Measurements from ENCODE around the gene DACT1.

DNA sequence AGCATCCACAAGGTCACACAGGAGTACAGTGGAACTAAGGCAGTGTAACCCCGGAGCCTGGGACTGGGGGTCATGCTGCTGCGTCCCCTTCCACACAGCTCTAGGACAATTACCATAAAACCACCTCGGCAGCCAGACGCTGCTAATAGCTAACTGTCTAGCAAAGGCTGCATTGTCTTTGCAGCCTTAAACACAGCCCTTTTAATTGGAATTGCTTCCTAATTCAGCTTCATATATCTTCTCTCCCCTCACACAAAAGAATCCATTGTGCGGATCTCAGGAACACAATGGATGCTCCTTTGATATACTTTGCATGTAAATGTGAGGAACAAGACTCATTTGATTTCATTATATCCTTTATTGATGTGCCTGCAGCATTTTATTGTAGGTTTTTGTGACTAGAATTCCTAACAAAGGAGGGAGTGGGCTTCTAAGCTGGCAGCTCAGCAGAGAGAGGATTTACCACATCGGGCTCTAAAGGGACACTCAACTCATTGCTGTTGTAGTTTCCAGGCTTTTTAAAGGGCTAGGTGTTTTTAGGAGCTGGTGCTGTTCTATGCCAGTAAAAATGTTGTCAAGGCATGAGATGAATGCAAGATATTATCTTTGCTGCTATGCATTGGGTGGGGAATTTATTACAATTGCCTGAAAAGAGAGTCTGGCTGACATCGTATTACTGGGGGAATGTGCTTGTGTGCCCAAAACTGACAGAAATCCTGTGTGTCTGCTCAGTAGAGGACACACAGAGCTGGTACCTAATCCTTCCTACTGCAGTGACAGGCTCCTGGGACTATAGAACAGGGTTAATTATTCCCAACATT lies 30.4 kb upstream of the DACT1 start:
- TF ChIP-seq, protein P1, sequence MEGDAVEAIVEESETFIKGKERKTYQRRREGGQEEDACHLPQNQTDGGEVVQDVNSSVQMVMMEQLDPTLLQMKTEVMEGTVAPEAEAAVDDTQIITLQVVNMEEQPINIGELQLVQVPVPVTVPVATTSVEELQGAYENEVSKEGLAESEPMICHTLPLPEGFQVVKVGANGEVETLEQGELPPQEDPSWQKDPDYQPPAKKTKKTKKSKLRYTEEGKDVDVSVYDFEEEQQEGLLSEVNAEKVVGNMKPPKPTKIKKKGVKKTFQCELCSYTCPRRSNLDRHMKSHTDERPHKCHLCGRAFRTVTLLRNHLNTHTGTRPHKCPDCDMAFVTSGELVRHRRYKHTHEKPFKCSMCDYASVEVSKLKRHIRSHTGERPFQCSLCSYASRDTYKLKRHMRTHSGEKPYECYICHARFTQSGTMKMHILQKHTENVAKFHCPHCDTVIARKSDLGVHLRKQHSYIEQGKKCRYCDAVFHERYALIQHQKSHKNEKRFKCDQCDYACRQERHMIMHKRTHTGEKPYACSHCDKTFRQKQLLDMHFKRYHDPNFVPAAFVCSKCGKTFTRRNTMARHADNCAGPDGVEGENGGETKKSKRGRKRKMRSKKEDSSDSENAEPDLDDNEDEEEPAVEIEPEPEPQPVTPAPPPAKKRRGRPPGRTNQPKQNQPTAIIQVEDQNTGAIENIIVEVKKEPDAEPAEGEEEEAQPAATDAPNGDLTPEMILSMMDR (IDR thresholded peaks at IDR 0.05) = no peak
- TF ChIP-seq POLR2AphosphoS5 (IDR thresholded peaks at IDR 0.05) (no peak), POLR2A (IDR thresholded peaks at IDR 0.05) (no peak)
